Naive thymus-derived CD8-positive, alpha-beta T cell (primary cell): ENCODE results near the gene TMEM100. TPM values are rescaled to one million over a fixed set of nuclear protein-coding genes. Genes with fewer than 3 reads are reported as not detected.

ENCODE experiments used
- ATAC-seq, 2 donors: fragments of 150-1000 bp; cut with Tn5 transposase in 1 of 2; sonication (Bioruptor Pico), chemical (Tn5 transposase) in 1 of 2; 1 replicate in 1 of 2; 2 replicates in 1 of 2; pipeline ENCODE4 v1.10.0; 2021; ENCODE audit warnings: mild to moderate bottlenecking in 2 of 2, moderate library complexity in 2 of 2
- POLR2A ChIA-PET: fragments of 350-600 bp; sonication (Branson Sonifier 250); formaldehyde crosslinking; loops from one replicate; lab custom pipeline; 2021; ENCODE audit warnings: antibody characterized with exemption; lab: Charles Lee
- DNase-seq, 10 donors: peaks; one replicate each; pipeline versions ENCODE4 v3.0.0 to v3.0.0-alpha.2; 2020 to 2022
- H3K27ac Mint-ChIP-seq, 10 donors: one replicate each; pipeline ENCODE4 v1.8.0; 2020 to 2022; ENCODE audit warnings: mild to moderate bottlenecking in 10 of 10, mixed read lengths in 10 of 10, moderate library complexity in 4 of 10, inconsistent platforms in 1 of 10
- H3K27me3 Mint-ChIP-seq, 5 donors: one replicate each; pipeline ENCODE4 v1.8.0; 2021 to 2022; ENCODE audit warnings: mixed read lengths in 5 of 5
- H3K36me3 Mint-ChIP-seq, 3 donors: one replicate each; pipeline ENCODE4 v1.8.0; 2020 to 2022; ENCODE audit warnings: mixed read lengths in 3 of 3, mild to moderate bottlenecking in 2 of 3, inconsistent platforms in 1 of 3
- H3K4me1 Mint-ChIP-seq, 4 donors: one replicate each; pipeline ENCODE4 v1.8.0; 2021 to 2022; ENCODE audit warnings: mixed read lengths in 4 of 4
- H3K4me3 Mint-ChIP-seq, 10 donors: one replicate each; pipeline ENCODE4 v1.8.0; 2020 to 2022; ENCODE audit warnings: mild to moderate bottlenecking in 10 of 10, mixed read lengths in 10 of 10, moderate library complexity in 6 of 10, inconsistent platforms in 1 of 10
- H3K9me3 Mint-ChIP-seq, 9 donors: one replicate each; pipeline ENCODE4 v1.8.0; 2020 to 2022; ENCODE audit warnings: mixed read lengths in 9 of 9, mild to moderate bottlenecking in 3 of 9, inconsistent platforms in 1 of 9, moderate library complexity in 1 of 9
- polyA plus RNA-seq, 3 donors: library from polyadenylated mRNA; unstranded; fragments of 300-500 nt; fragmentation: Illumina TruSeq; gene quantifications; one replicate each; pipeline ENCODE4 v1.2.3, GENCODE V29; 2021
- total RNA-seq, 8 experiments: library from RNA in 2 of 8; stranded (reverse) in 2 of 8; gene quantifications; one replicate each; pipeline ENCODE4 v1.2.3 and lab custom pipeline; 2021 to 2026

The TMEM100 gene, protein sequence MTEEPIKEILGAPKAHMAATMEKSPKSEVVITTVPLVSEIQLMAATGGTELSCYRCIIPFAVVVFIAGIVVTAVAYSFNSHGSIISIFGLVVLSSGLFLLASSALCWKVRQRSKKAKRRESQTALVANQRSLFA
- total RNA-seq (not detected), polyA plus RNA-seq (not detected), total RNA-seq (lab: John Stamatoyannopoulos, UW) (0 reads per million in 6 experiments)

DNA sequence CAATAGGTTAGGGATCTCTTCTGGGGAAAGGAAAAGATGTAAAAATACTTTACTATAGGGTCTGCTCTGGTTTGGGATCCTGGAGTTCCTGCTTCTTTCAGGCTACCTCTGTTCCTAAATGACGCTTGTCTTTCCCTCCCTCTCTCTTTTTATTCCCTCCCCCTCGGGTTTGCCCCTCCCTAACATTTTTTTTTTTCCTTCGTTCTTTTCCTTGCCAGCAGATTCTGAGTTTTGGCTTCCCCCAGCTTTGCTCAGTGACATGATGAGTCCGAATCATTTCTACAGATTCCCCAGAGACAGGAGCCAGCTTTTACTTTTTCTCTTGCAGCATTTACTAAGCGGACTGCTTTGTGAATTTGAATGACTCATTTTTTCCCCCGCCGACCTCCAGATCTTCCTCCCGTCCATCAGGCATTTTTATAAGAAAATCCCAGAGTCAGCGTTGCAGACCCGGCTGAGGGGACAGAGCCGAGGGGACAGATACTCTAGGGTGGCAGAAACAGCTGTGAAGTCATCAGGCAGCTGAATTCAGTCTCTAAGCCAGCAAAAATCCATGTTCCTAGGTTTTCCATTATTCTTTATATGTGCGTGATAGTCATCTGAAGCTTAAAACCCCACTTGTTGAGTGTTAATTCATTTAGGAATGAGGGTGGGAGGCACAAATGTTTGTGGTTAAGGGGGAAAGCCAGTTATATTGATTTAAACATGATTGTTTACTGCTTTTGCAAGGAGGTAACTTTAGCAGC, at the start of gene TMEM100:
Gene TMEM100, minus strand, starts transcription at position 123 of the 746 bp plus-strand sequence. CDS start 1,794 bp downstream, outside the sequence.
- DNase-seq, result no peak
- no peaks in the 10 kb centered on the region for H3K9me3 Mint-ChIP-seq
- no peaks in the 10 kb centered on the region for H3K36me3 Mint-ChIP-seq
- H3K4me1 Mint-ChIP-seq, result peaks cover 0 to 1% (median 0%) of the 10 kb centered on the region in 4 donors
- POLR2A ChIA-PET, result no interaction called here
- peaks cover 16 to 67% (median 27%) of the 10 kb centered on the region in 5 donors for H3K27me3 Mint-ChIP-seq
- H3K4me3 Mint-ChIP-seq, result no peak within 1 kb of the TSS
- H3K27ac Mint-ChIP-seq, result no peak within 1 kb of the TSS
- no peak for ATAC-seq

DNA sequence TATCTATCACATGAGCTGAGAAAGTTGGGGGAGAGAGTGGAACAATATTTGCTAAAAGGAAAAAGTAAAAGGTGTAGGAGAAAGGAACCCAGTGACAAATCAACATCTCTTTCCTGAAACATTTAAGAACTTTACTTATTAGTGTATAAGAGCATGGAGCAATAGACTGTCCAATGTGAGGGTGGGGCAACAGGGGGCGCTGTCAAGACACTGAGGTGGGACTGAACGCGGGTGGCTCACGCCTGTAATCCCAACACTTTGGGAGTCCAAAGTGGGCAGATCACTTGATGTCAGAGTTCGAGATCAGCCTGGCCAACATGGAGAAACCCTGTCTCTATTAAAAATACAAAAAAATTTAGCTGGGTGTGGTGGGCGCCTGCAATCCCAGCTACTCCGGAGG, 49.4 kb upstream of the TMEM100 start:
- no peaks in the 10 kb centered on the region for H3K9me3 Mint-ChIP-seq
- H3K4me3 Mint-ChIP-seq, result no peak overlapping the region
- H3K36me3 Mint-ChIP-seq, result peaks cover 0 to 58% (median 41%) of the 10 kb centered on the region in 3 donors
- peaks cover 0 to 2% (median 0%) of the 10 kb centered on the region in 4 donors for H3K4me1 Mint-ChIP-seq
- no peaks in the 10 kb centered on the region for H3K27me3 Mint-ChIP-seq
- no peak overlapping the region for H3K27ac Mint-ChIP-seq
- POLR2A ChIA-PET, result no interaction called here
- ATAC-seq (no peak), DNase-seq (no peak)

DNA sequence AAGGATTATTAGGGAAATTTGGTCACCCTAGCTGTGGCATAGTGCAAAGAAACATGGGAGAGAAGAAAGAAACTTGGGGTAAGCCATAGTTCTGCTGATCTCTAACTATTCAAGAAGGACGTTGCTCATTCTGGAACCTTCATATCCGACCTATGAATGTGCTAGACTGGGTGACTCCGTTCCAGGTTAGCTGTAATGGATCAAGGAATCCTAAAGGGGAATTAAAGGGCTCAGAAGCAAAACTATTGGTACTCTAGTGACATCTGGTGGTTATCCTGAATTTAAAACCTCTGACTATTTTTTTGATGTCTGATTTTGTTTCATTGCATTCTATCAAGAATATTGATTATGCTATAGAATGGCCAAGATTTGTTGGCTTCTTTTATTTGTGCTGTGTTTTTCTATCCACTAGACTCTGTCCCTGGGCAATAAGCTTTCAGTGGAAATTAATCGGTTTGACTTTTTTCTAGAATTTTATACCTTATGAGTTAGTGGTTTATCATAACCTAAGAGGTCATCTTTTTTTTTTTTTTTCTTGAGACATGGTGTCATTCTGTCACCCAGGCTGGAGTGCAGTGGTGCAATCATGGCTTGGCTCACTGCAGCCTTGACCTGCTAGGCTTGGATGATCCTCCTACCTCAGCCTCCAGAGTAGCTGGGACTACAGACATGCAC, 47.7 kb upstream of the TMEM100 start:
- DNase-seq, result no peak
- H3K4me3 Mint-ChIP-seq, result no peak overlapping the region
- POLR2A ChIA-PET, result no interaction called here
- H3K27ac Mint-ChIP-seq, result no peak overlapping the region
- no peaks in the 10 kb centered on the region for H3K4me1 Mint-ChIP-seq
- no peaks in the 10 kb centered on the region for H3K9me3 Mint-ChIP-seq
- peaks cover 0 to 43% (median 33%) of the 10 kb centered on the region in 3 donors for H3K36me3 Mint-ChIP-seq
- no peak for ATAC-seq
- no peaks in the 10 kb centered on the region for H3K27me3 Mint-ChIP-seq

DNA sequence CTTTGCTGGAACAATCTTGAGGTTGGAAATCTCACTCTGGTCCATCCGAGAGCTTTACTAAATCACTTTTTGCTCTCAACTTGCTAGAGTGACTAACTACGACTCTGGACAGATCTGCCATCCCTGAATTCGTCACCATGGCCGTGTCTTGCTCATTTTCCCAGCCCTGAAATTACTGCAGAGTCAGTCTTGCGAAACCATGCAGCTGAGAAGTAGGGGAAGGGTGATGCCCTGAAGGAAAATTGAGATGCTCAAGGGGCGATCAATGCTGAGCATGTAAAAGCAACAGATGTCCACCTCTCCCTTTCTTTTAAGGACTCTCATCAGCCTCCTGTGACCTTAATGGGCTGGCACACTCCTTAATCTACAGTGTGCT, 46.9 kb upstream of the TMEM100 start:
- no peak overlapping the region for H3K27ac Mint-ChIP-seq
- H3K9me3 Mint-ChIP-seq, result no peaks in the 10 kb centered on the region
- ATAC-seq (no peak), DNase-seq (no peak)
- H3K4me1 Mint-ChIP-seq, result no peaks in the 10 kb centered on the region
- no peak overlapping the region for H3K4me3 Mint-ChIP-seq
- POLR2A ChIA-PET, result no interaction called here
- no peaks in the 10 kb centered on the region for H3K27me3 Mint-ChIP-seq
- H3K36me3 Mint-ChIP-seq, result peaks cover 0 to 36% (median 32%) of the 10 kb centered on the region in 3 donors

DNA sequence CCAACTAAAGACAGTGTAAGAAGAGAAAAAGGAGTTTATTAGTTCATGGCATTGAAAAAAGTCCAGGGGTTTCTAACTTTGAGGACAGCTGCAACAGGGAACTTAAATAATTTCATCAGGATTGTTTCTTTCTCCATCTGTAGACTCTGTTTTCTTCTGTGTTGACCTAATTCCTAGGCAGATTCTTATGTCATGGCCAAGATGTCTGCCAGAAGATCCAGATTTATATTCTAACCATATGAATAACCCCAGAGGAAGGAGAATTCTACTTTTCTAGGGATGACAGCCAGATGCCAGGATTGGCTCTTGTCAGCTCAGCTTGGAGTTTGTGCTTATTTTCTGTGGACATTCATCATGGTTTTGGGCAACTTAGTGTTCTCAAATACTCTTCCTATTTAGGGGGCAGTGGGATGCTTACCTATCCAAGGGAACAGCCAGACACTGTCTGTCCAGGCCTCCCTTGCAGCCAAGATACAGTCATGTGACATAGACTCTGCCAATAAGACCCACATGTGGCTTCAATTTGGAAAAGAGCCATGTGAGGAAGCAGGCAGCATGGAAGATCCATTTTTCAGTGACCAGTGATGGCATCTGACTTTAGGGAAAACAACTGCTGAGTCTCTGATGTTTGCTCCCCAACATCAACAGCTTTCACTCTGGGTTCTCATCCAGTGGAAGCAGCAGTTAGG, 46.4 kb upstream of the TMEM100 start:
- peaks cover 0 to 35% (median 29%) of the 10 kb centered on the region in 3 donors for H3K36me3 Mint-ChIP-seq
- H3K27me3 Mint-ChIP-seq, result no peaks in the 10 kb centered on the region
- no peak overlapping the region for H3K27ac Mint-ChIP-seq
- H3K4me3 Mint-ChIP-seq, result no peak overlapping the region
- DNase-seq, result no peak
- ATAC-seq, result no peak
- POLR2A ChIA-PET, result no interaction called here
- H3K4me1 Mint-ChIP-seq, result peaks cover 0 to 3% (median 0%) of the 10 kb centered on the region in 4 donors
- no peaks in the 10 kb centered on the region for H3K9me3 Mint-ChIP-seq

DNA sequence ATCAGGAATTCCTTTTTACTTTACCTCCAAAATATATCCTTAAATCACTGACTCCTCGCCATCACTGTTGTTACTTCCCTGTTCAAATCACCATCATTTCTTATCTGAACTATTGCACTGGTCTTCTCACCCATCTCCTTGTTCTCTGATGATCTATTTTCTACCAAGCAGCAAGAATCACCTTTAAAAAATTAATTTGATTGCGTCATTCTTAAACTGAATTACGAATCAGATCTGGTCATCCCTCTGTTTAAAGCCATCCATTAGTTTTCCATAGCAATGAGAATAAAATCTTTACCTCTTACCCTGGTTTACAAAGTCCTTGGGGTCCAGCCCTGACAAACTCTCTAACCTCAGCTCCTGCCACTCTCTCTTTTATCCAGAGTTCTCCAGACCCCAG, 42.8 kb upstream of the TMEM100 start:
- no peaks in the 10 kb centered on the region for H3K27me3 Mint-ChIP-seq
- H3K36me3 Mint-ChIP-seq, result peaks cover 0 to 10% (median 5%) of the 10 kb centered on the region in 3 donors
- ATAC-seq (no peak), DNase-seq (no peak)
- POLR2A ChIA-PET, result no interaction called here
- no peaks in the 10 kb centered on the region for H3K9me3 Mint-ChIP-seq
- H3K27ac Mint-ChIP-seq, result peak overlapping the region in 1 of 10 donors; percentile 13
- H3K4me1 Mint-ChIP-seq, result peaks cover 0 to 7% (median 2%) of the 10 kb centered on the region in 4 donors
- H3K4me3 Mint-ChIP-seq, result no peak overlapping the region

DNA sequence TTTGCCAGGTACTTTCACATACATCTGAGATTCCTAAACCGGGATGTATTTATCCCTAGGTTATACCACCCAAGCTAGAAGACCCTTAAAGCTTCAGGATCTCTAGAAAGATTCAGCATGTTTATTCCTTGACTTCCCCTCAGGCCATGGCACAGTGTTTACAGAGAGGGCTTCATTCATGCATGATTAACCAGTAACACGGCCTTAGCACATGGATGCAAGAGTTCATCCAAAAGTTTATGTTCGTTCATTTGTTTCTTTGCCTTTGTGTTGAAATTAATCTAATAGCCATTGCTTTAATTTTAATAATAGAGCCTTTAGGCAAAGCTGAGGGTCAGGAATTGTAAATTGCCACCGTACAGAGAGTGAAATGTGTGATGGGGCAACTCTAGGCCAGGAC, 41.9 kb upstream of the TMEM100 start:
- Mint-ChIP-seq H3K4me1 (peaks cover 0 to 7% (median 2%) of the 10 kb centered on the region in 4 donors), H3K27me3 (no peaks in the 10 kb centered on the region), H3K9me3 (no peaks in the 10 kb centered on the region), H3K27ac (no peak overlapping the region), H3K36me3 (peaks cover 0 to 6% (median 5%) of the 10 kb centered on the region in 3 donors), H3K4me3 (no peak overlapping the region)
- no peak for DNase-seq
- no peak for ATAC-seq
- POLR2A ChIA-PET, result no interaction called here

DNA sequence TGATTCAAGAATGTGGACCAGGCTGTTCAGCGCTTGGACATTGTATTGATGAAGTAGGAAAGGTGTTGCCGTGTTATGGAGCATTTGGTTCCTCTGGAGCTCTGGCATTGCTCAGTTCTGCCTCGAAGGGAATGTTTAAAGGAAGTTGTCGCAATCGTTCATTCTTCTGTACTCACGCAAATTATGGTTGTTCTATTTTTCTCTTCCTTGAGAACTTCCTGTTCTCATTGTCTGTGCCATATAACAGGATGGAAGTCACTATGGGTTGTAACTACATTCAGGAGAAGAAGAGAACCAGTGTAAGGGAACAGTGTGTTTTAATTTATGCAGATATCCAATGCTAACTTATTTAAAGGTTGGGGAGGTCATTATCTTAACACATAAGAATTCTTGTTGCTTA, 41.2 kb upstream of the TMEM100 start:
- ATAC-seq, result no peak
- H3K9me3 Mint-ChIP-seq, result no peaks in the 10 kb centered on the region
- H3K4me1 Mint-ChIP-seq, result peaks cover 0 to 7% (median 2%) of the 10 kb centered on the region in 4 donors
- peaks cover 0 to 6% (median 4%) of the 10 kb centered on the region in 3 donors for H3K36me3 Mint-ChIP-seq
- no peak overlapping the region for H3K4me3 Mint-ChIP-seq
- no peaks in the 10 kb centered on the region for H3K27me3 Mint-ChIP-seq
- no peak overlapping the region for H3K27ac Mint-ChIP-seq
- POLR2A ChIA-PET, result no interaction called here
- no peak for DNase-seq

DNA sequence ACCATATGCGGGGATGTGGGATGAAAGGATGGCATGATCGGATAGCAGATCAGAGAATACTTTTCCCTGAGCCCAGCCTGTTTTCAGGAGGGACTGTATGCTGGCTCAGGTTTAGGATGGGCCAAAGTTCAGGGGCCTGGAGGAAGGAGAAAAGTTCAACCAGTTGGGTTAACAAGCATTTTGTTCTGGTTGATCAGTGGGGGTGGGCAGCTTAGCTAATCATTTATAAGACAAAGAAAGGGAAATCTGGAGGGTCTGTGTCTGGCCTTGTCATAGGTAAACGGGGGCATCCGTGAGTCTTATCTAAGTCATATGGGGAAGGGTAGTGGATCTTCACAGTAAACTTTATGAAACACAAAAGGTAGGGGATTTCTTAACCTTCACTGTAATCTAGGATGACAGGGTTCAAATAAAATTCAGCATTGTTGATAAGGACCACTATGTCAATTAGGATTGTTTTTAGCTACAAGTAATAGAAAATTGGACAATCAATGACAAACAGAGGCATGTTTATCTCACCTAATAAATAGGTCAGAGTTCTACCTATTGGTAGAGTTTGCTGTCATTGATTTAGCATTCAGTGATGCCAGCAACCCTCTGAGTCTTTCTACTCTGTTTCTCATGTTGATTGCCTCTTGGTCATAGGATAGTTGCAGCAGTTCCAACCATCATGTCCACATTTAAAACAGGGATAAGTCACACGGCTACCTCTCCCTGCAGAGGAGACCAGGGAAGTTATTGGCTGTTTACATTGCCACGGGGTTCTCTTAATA, 39.6 kb upstream of the TMEM100 start:
- DNase-seq (no peak), ATAC-seq (no peak)
- Mint-ChIP-seq H3K9me3 (no peaks in the 10 kb centered on the region), H3K36me3 (peaks cover 0 to 3% (median 2%) of the 10 kb centered on the region in 3 donors), H3K27me3 (no peaks in the 10 kb centered on the region), H3K27ac (no peak overlapping the region), H3K4me3 (no peak overlapping the region), H3K4me1 (peaks cover 0 to 7% (median 2%) of the 10 kb centered on the region in 4 donors)
- POLR2A ChIA-PET, result no interaction called here

DNA sequence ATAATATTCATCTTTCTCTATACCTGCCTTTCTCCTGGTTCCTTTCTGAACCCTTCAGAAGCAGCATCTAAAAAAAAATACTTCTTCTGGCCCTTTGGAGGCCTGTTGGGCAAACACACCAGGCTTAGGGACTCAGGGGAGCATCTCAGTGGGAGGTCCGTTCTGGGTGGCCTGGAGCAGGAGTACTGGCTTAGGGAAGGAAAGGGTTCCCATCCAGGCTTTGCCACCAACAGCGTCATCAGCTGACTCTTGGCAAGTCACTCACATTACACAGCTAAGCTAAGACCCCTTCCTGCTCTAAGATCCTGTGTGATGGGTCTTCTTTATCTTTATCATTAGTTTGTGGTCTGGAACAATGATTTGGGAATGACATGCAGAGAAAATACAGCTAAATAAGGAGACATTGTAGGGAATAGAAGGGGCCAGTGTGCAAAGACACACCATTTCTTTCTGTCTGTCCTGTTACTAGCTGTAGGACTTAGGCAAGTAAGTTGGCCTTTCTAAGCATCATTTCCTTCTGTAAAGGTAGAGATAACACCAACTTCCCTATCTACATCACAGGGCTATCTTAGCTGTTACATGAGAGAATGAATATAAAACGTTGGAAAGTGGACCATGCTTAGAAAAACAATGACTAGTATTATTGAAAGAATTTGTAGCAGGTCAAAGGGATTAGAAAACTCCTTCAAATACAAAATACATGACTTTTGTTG, 38.1 kb upstream of the TMEM100 start:
- no peak for ATAC-seq

DNA sequence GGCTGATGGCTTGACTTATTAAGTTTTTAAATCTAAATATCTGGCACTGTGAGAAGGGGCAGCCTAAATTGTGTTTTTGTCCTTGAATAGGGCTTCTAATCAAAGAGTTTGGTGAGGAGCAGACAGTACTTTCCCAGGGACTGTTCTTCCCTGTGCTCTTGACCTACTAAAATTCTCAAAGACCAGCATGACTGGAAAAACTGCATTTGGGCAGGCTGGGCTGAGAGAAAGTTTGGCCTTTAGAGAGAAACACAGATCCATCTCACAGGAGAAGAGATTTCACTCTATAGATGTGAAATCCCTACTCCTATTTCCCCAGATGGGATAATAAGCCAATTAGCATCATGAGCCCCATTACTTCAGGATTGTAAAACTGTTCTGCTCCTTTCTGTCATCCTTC, 35.5 kb upstream of the TMEM100 start:
- Mint-ChIP-seq H3K27ac (no peak overlapping the region), H3K9me3 (no peaks in the 10 kb centered on the region), H3K4me3 (no peak overlapping the region), H3K27me3 (no peaks in the 10 kb centered on the region), H3K4me1 (peaks cover 0 to 7% (median under 1%) of the 10 kb centered on the region in 4 donors), H3K36me3 (peaks cover 0 to 3% (median 0%) of the 10 kb centered on the region in 3 donors)
- ATAC-seq, result no peak
- no peak for DNase-seq
- POLR2A ChIA-PET, result no interaction called here

More for the DNA sequence above, 38.1 kb upstream of the TMEM100 start:
- no peak for DNase-seq
- no peaks in the 10 kb centered on the region for H3K36me3 Mint-ChIP-seq
- H3K27me3 Mint-ChIP-seq, result no peaks in the 10 kb centered on the region
- no peaks in the 10 kb centered on the region for H3K9me3 Mint-ChIP-seq
- H3K4me3 Mint-ChIP-seq, result no peak overlapping the region
- H3K4me1 Mint-ChIP-seq, result peaks cover 0 to 7% (median 3%) of the 10 kb centered on the region in 4 donors
- no peak overlapping the region for H3K27ac Mint-ChIP-seq
- POLR2A ChIA-PET, result no interaction called here
